H1 (cell line): ENCODE data around the gene ASCL5. TPM values are rescaled to one million over a fixed set of nuclear protein-coding genes. Genes with fewer than 3 reads are reported as not detected.

Experiments used
- ATF3 ChIP-seq: IDR thresholded peaks from 2 replicates; pipeline ENCODE4 v1.6.1; 2011; ENCODE audit warnings: low read depth, mild to moderate bottlenecking, low read length; ENCODE audit not compliant: insufficient read depth
- CHD7 ChIP-seq: fragments of 300-600 bp; sonication (generic); IDR thresholded peaks from 2 replicates; pipeline ENCODE4 v1.7.1; 2012; ENCODE audit warnings: low read length, moderate library complexity, mild to moderate bottlenecking, inconsistent platforms; ENCODE audit not compliant: insufficient replicate concordance
- EZH2 ChIP-seq: fragments of 200-600 bp; sonication (generic); IDR thresholded peaks from 2 replicates; pipeline ENCODE4 v1.7.1; 2012; ENCODE audit warnings: low read depth, mild to moderate bottlenecking, moderate library complexity, low read length, inconsistent platforms; ENCODE audit not compliant: severe bottlenecking
- polyA plus RNA-seq, 7 experiments: library from polyadenylated mRNA; depleted of rRNA in 3 of 7; stranded (reverse) in 5 of 7; unstranded in 2 of 7; fragments of >200 nt in 5 of 7; fragments of 200-250 nt in 2 of 7; gene quantifications; 1 replicate in 5 of 7; 2 replicates in 1 of 7; 4 replicates in 1 of 7; pipeline versions ENCODE4 v1.2.1 to v1.2.3, GENCODE V29; 2011 to 2013; ENCODE audit warnings: missing spikeins in 2 of 7, mixed read lengths in 2 of 7
- total RNA-seq: library from RNA; stranded (reverse); fragmentation: NEBNext Ultra II Directional; extraction: Animal tissue kit (Norgen Biotek cat#: 25700); gene quantifications from 2 replicates; pipeline ENCODE4 v1.2.1, GENCODE V29; 2021

ASCL5 gene
- total and polyA plus RNA-seq, 2 of the 8 experiments (the other 6 are each of a cell fraction or from before 2014, with no cell fraction given): 0.29 to 0.41 TPM

DNA sequence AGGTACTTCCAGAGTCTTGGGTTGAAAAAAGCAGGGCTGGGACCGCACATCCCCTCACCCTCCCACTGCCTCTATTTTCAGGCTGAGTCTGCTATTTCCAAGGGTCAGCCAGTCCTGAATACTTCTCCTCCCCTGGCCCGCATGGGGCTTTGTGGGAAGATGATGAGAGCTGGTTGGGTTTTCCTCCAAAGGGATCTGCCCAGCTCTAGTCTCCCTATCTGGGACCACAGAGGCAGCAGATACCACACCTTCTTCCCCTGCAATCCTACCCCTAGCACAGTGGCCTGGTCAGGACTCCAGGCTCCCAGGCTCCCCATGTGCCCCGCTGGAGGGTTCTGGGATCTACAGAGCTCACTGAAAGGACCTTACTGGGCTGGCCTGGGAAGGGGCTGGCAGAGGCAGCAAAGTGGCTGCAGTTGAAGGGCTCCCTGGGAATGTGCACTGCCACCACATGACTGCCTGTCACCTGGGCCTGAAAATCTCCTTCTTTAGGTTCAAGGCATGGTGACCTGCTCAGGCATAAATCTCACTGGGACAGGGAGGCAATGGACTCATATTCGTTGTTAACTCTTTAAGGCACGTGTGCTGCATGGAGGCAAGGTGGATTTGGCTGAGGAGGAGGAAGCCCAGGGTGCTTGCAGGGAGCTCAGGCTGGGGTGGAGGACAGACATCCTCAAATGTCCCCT, 27.8 kb downstream of the ASCL5 start (continued):
- TF ChIP-seq ATF3 (no peak), CHD7 (no peak), EZH2 (no peak)
- TF ChIP-seq, all 59 proteins: peak for 0
